ENCODE results near the gene SLC17A4.

SLC17A4 gene

GRCh38 chr6:25830458-25830857 lies 75.9 kb downstream of the SLC17A4 start:
- H3K9me3 ChIP-seq (replicated peaks; ENCODE audit: low read length): no peaks in the 10 kb centered on the region
- no peaks in the 10 kb centered on the region for H3K27me3 ChIP-seq (ENCODE audit: control insufficient read depth, insufficient read depth, low read length)
- no peak overlapping the region for H3K4me3 ChIP-seq (ENCODE audit: low read length)
- no peaks in the 10 kb centered on the region for H3K36me3 ChIP-seq (ENCODE audit: insufficient read depth, low read length)
- H3K9ac ChIP-seq (ENCODE audit: low read depth, low read length): no peak overlapping the region
- no peaks in the 10 kb centered on the region for H3K4me1 ChIP-seq (ENCODE audit: control insufficient read depth, insufficient read depth, low read length)
- no peak overlapping the region for H3K4me2 ChIP-seq (ENCODE audit: low read length)
